Skeletal muscle cell (primary cell): Measurements from ENCODE around the gene PROSER3.

Source experiments
- DNase-seq: peaks from one replicate; pipeline ENCODE4 v3.0.0-alpha.2; 2010; ENCODE audit warnings: low read depth
- H3K4me3 ChIP-seq: 2 replicates; pipeline ENCODE4 v1.5.1; 2011; ENCODE audit warnings: low read depth, mild to moderate bottlenecking, control low read depth, low read length, moderate library complexity

PROSER3 gene

GRCh38 chr19:35807633-35808032 lies 49.7 kb downstream of the PROSER3 start:
- DNase-seq, result no peak

GRCh38 chr19:35811317-35812219 lies 53.6 kb downstream of the PROSER3 start:
- no peak for DNase-seq
- H3K4me3 ChIP-seq, result no peak overlapping the region

More at GRCh38 chr19:35807633-35808032, 49.7 kb downstream of the PROSER3 start:
- H3K4me3 ChIP-seq, result no peak overlapping the region

GRCh38 chr19:35812220-35813042 lies 54.5 kb downstream of the PROSER3 start, which contains the start of gene PRODH2:
Gene PRODH2 (minus strand): TSS chr19:35812845. CDS start chr19:35812805, 40 bp downstream.
- no peak for DNase-seq
- H3K4me3 ChIP-seq, result no peak within 1 kb of the TSS

- H3K4me3 ChIP-seq, result no peak overlapping the region
- DNase-seq, result no peak
Measured at GRCh38 chr19:35813043-35813890, 55.3 kb downstream of the PROSER3 start.

GRCh38 chr19:35816262-35816661 lies 58.3 kb downstream of the PROSER3 start:
- no peak overlapping the region for H3K4me3 ChIP-seq

GRCh38 chr19:35816846-35817245 lies 58.9 kb downstream of the PROSER3 start:
- DNase-seq, result no peak
- H3K4me3 ChIP-seq, result no peak overlapping the region

More at GRCh38 chr19:35816262-35816661, 58.3 kb downstream of the PROSER3 start:
- no peak for DNase-seq

GRCh38 chr19:35818445-35818844 lies 60.5 kb downstream of the PROSER3 start:
- no peak for DNase-seq
- no peak overlapping the region for H3K4me3 ChIP-seq
